ENCODE results near the gene OR2AE1.

DNA sequence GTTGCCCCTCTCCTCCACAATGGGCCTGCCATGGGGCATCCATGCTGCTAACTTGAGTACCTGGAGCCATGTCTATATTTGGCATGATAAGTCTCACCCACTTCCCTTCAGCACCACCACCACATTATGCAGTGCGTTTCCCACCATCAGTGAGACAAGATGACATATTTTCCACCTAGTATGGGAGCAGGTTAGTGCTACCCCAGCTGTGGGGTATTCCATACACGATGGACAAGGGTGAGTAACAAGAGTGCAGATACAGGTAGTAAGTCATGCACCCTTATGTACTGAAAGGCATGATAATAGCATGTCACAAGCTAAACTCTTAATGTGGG, 21.2 kb upstream of the OR2AE1 start:
- TF ChIP-seq, protein P1, sequence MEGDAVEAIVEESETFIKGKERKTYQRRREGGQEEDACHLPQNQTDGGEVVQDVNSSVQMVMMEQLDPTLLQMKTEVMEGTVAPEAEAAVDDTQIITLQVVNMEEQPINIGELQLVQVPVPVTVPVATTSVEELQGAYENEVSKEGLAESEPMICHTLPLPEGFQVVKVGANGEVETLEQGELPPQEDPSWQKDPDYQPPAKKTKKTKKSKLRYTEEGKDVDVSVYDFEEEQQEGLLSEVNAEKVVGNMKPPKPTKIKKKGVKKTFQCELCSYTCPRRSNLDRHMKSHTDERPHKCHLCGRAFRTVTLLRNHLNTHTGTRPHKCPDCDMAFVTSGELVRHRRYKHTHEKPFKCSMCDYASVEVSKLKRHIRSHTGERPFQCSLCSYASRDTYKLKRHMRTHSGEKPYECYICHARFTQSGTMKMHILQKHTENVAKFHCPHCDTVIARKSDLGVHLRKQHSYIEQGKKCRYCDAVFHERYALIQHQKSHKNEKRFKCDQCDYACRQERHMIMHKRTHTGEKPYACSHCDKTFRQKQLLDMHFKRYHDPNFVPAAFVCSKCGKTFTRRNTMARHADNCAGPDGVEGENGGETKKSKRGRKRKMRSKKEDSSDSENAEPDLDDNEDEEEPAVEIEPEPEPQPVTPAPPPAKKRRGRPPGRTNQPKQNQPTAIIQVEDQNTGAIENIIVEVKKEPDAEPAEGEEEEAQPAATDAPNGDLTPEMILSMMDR (conservative IDR thresholded peaks at IDR 0.05) = no peak
- no peak for TF ChIP-seq ZFX (IDR thresholded peaks at IDR 0.05)

All from C4-2B (cell line).